GM12878 (cell line): ENCODE data around the gene SELENOS.

Experiments used
- BMI1 ChIP-seq: fragments of 450-650 bp; IDR thresholded peaks from 2 replicates; pipeline ENCODE4 v1.6.1; 2016; ENCODE audit warnings: mild to moderate bottlenecking, moderate library complexity, borderline replicate concordance
- CHD4 ChIP-seq: fragments of 200-600 bp; sonication (generic); IDR thresholded peaks from 2 replicates; pipeline ENCODE4 v1.6.1; 2016; ENCODE audit warnings: mild to moderate bottlenecking
- HDAC2 ChIP-seq: fragments of 200-600 bp; sonication (generic); IDR thresholded peaks from 2 replicates; pipeline ENCODE4 v1.6.1; 2017
- MTA3 ChIP-seq: IDR thresholded peaks from 2 replicates; pipeline ENCODE4 v1.6.1; 2012; ENCODE audit warnings: low read length, inconsistent platforms, borderline replicate concordance
- POLR2A ChIP-seq: IDR thresholded peaks from 2 replicates; pipeline ENCODE4 v1.6.1; 2011; ENCODE audit warnings: low read depth, mild to moderate bottlenecking, low read length
- RB1 ChIP-seq: fragments of 450-650 bp; formaldehyde crosslinking; IDR thresholded peaks from 2 replicates; pipeline ENCODE4 v1.6.1; 2017; ENCODE audit warnings: mild to moderate bottlenecking, borderline replicate concordance
- YY1 ChIP-seq: IDR thresholded peaks from 2 replicates; pipeline ENCODE4 v1.6.1; 2011; ENCODE audit warnings: low read depth, mild to moderate bottlenecking, low read length
- TF ChIP-seq, protein P1 (sequence below): IDR thresholded peaks from 2 replicates; pipeline ENCODE4 v1.6.1; 2012; ENCODE audit warnings: mild to moderate bottlenecking, low read depth, low read length
- TF ChIP-seq, protein P2 (sequence below), 3 experiments: IDR thresholded peaks in 2 of 3; conservative IDR thresholded peaks in 1 of 3; 2 replicates each; pipeline ENCODE4 v1.5.1; 2011; ENCODE audit warnings: low read depth in 3 of 3, low read length in 3 of 3, mild to moderate bottlenecking in 3 of 3, control low read depth in 2 of 3, moderate library complexity in 2 of 3, inconsistent platforms in 1 of 3, mixed read lengths in 1 of 3; ENCODE audit not compliant: control insufficient read depth in 2 of 3, insufficient read depth in 1 of 3; ENCODE audit errors: extremely low read depth in 1 of 3

DNA sequence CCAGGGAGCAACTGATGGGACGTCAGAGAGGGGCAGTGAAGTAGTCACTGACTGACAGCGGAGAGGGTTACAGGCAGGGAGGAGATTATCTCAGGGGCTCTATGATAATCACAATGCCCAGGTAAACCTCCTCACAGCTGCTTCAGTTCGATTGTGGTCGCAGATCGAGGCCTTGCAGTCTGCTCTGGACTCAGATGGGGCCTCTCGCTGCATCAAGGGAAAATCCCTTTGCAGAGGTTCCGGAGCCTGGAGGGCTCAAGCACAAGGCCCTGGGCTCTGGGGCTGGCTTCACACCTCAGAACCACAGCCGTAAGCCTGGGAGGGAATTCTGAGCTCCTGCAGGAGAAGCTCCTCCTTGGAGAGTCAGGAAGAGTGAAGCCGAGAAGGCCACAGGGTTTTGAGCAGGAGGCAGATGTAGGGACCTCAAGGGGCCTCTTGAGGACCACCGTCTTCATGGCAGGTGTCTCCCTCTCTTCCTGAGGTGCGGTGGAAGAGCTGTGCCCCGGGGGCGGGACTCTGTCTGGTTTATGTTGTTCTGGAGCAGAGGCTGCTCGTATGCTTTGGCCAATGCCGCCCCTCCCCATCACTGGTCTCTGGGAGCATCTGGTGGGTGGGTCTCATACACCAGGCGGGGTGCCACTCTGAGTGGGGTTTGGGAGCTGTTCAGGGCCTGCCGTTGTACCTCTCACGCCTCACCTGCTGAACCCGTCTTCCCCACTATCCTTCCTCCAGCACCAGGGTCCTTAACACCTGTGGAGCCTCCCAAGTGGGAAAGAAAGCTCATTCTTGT lies 37.2 kb upstream of the SELENOS start:
- TF ChIP-seq POLR2A (no peak), YY1 (no peak), BMI1 (no peak), RB1 (no peak), HDAC2 (no peak), CHD4 (no peak), MTA3 (no peak)
- TF ChIP-seq, protein P1, sequence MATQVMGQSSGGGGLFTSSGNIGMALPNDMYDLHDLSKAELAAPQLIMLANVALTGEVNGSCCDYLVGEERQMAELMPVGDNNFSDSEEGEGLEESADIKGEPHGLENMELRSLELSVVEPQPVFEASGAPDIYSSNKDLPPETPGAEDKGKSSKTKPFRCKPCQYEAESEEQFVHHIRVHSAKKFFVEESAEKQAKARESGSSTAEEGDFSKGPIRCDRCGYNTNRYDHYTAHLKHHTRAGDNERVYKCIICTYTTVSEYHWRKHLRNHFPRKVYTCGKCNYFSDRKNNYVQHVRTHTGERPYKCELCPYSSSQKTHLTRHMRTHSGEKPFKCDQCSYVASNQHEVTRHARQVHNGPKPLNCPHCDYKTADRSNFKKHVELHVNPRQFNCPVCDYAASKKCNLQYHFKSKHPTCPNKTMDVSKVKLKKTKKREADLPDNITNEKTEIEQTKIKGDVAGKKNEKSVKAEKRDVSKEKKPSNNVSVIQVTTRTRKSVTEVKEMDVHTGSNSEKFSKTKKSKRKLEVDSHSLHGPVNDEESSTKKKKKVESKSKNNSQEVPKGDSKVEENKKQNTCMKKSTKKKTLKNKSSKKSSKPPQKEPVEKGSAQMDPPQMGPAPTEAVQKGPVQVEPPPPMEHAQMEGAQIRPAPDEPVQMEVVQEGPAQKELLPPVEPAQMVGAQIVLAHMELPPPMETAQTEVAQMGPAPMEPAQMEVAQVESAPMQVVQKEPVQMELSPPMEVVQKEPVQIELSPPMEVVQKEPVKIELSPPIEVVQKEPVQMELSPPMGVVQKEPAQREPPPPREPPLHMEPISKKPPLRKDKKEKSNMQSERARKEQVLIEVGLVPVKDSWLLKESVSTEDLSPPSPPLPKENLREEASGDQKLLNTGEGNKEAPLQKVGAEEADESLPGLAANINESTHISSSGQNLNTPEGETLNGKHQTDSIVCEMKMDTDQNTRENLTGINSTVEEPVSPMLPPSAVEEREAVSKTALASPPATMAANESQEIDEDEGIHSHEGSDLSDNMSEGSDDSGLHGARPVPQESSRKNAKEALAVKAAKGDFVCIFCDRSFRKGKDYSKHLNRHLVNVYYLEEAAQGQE = no peak
- TF ChIP-seq, protein P2, sequence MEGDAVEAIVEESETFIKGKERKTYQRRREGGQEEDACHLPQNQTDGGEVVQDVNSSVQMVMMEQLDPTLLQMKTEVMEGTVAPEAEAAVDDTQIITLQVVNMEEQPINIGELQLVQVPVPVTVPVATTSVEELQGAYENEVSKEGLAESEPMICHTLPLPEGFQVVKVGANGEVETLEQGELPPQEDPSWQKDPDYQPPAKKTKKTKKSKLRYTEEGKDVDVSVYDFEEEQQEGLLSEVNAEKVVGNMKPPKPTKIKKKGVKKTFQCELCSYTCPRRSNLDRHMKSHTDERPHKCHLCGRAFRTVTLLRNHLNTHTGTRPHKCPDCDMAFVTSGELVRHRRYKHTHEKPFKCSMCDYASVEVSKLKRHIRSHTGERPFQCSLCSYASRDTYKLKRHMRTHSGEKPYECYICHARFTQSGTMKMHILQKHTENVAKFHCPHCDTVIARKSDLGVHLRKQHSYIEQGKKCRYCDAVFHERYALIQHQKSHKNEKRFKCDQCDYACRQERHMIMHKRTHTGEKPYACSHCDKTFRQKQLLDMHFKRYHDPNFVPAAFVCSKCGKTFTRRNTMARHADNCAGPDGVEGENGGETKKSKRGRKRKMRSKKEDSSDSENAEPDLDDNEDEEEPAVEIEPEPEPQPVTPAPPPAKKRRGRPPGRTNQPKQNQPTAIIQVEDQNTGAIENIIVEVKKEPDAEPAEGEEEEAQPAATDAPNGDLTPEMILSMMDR (IDR thresholded peaks at IDR 0.05 in 2 of 3, conservative IDR thresholded peaks at IDR 0.05 in 1 of 3; ENCODE audit: control insufficient read depth in 2 of 3, extremely low read depth in 1 of 3, insufficient read depth in 1 of 3, low read depth in 3 of 3, low read length in 3 of 3) = no peak
